Lower leg skin (tissue), 3 donors: ENCODE measurements around the gene TAF10.

Experiments used
- CTCF ChIP-seq, 3 donors: fragments of 450-650 bp; IDR thresholded peaks; one replicate each; pipeline ENCODE4 v1.5.1; 2016; ENCODE audit warnings: antibody characterized with exemption in 3 of 3, mild to moderate bottlenecking in 3 of 3, moderate library complexity in 2 of 3
- POLR2A ChIP-seq, 2 donors: fragments of 450-650 bp; IDR thresholded peaks; one replicate each; pipeline ENCODE4 v1.6.1; 2016 to 2017; ENCODE audit warnings: antibody characterized with exemption in 2 of 2, mild to moderate bottlenecking in 1 of 2, moderate library complexity in 1 of 2

- TF ChIP-seq CTCF (IDR thresholded peaks at IDR 0.05) (no peak), POLR2A (IDR thresholded peaks at IDR 0.05) (no peak)
Measured at GRCh38 chr11:6617315-6617781, 5.3 kb upstream of the TAF10 start.
